ENCODE results near the gene ABCC1.
"Not testable (repeated sequence)": the region's sequence is repeated elsewhere in the genome, so short reads cannot be mapped to it uniquely, and the experiment has no call there.

The ABCC1 gene

GRCh38 chr16:16163571-16163970, 214.2 kb downstream of the ABCC1 start:
- DNase-seq, result no peak

GRCh38 chr16:16164243-16164642, 214.8 kb downstream of the ABCC1 start:
- DNase-seq, result no peak

- DNase-seq, result no peak
These were observed 216.7 kb downstream of the ABCC1 start for GRCh38 chr16:16166085-16166484.

DNA sequence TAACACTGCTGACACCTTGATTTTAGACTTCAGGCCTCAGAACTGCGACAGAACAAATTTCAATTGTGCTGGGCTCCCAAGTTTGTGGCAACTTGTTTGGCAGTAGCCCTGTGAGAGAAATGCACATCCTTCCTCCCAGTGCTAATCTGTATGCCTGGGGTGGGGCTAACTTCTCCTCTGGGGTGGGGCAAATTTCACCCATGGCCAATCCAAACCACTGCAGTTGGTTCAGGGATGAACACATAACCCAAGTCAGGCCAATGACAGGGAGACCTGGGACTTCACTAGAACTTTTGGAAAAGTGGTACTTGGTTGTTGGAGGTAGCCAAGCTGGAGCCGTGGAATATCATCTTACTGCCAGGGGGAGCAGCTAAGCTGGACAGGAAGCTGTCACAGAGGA, 217.5 kb downstream of the ABCC1 start:
- DNase-seq, result no peak

DNA sequence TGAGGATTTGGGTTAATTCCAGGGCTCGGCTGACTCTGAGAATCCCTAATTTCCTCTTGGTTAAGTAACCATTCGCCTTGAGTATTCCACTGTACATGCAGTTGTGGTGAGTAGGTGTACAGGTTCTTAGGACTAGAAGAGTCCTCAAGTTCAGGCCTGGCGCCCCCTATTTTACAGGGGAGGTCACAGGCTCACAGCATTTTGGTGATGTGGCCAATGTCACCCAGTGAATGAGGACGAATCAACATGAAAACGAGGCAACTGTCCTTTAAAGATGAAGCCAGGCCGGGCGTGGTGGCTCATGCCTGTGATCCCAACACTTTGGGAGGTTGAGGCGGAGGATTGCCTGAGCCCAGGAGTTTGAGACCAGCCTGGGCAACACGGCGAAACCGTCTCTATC, 218.5 kb downstream of the ABCC1 start:
- no peak for DNase-seq

DNA sequence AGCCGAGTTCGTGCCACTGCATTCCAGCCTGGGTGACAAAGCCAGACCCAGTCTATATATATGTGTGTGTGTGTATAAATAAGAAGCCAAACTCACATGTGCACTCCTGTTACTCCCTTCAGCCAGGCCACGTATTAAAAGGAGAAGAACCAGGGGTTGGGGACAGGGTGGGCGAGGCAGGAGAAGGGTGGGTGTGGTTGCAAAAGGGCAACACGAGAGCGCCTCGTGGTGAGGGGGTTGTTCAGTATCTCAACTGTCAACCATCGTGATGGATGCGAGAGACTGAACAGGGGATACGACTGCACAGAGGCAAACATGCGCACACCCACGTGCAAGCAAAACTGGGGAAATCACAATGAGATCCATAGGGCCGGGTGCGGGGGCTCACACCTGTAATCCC, 219.0 kb downstream of the ABCC1 start:
- no peak for DNase-seq

DNA sequence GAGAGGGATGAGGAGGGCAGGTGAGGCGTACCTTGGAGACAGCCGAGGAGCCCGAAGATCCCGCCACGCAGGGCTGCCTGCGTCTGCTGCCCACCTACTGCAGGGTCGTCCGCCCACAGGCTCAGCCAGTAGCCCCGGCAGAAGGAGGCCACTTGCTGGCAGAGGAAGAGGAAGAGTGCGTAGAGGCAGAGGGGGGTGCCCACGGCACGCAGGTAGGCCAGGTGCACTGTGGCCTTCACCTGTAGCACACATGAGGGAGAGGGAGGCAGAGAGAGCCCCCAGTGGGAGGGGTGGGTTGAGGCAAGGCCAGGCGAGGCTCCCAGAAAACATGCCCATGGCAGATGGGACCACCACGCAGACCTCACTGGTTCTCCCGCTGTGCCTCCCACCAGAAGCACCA, 220.2 kb downstream of the ABCC1 start:
- DNase-seq, result no peak

GRCh38 chr16:16171332-16171919, 222.0 kb downstream of the ABCC1 start:
- no peak for DNase-seq

DNA sequence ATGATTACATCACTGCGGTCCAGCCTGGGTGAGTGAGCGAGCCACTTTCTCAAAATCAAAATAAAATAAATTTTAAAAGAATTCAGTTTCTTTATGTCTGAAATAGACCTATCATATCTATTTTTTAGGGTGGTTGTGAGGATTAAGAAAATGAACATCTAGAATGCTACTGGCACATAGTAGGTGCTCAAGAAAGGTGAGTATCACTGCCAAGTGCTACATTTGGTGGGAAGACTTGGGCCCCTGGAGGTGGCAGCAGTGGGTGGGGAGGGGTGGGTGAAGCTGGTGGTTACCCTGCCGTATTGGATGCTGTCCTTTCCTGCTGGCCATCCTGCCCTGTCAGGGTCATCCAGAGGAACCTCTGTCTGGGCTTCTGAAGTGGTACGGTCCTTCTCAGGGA, 223.6 kb downstream of the ABCC1 start:
- no peak for DNase-seq

- DNase-seq, result no peak
These were observed 225.9 kb downstream of the ABCC1 start for GRCh38 chr16:16175296-16175695.

DNA sequence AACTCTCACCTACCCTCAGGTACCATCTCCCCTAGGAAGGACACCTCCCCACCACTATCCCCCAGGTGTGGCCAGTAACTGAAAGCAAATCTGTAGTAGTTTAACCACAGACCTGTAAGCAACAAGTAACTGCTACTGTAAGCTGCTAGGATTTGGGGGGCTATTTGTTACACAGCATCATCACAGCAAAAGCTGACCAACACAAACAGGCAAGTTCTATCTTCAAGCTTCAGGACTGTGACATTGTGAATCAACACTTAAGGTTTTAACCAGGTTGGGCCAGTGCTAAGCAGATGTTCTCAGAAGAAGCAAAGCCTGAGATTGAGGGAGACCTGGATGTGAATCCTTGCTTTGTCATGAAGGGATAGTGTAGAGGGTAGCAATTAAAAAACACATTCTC, 226.9 kb downstream of the ABCC1 start:
- no peak for DNase-seq

DNA sequence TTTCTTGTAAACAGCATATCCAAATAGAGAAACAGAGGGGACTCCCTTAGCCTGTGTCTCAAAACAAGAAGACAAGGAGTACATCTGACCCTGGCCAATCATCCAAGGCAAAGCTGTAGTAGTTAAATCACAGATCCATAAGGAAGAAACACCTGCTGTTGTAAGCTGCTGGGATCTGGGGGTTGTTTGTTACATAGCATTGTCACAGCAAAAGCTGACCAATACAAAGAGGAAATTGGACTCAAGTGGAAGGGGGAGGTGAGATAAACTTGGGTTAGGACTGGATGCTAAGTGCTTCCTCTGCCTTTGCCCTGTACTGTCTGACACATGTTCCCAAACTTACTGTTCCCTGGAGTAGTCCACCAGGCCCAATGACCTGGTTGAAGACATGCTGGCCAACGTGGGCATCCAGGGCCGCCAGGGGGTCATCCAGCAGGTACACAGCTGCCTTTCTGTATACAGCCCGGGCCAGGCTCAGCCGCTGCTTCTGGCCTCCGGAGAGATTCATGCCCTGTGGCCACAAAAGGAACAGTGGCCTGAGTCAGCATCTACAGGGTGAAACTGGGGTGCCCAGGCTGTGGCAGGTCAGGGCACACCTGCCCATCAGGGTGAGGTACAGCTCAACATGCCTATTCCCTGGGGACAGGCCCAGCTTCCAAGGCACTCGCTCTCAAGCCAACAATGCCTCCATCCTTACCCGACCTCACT, 229.2 kb downstream of the ABCC1 start:
- no peak for DNase-seq

GRCh38 chr16:16181748-16182147, 232.3 kb downstream of the ABCC1 start:
- not testable (repeated sequence) for DNase-seq

DNA sequence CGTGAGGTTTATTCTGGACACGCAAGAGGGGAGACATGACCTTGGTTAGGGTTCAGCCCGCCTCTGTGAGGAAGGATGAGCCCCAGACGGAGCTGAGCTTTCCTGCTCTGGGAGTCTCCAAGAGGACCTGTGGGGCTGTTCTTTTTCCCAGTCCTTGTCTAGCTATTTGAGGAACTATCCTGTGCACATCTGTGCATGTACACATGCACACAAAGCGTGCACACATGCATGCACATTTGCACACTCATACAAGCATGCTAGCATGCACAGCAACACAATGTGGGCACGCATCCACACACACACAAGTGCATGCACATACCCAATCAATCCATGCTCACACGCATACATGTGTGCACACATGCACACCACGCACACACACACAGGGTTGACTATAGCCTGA, 233.5 kb downstream of the ABCC1 start:
- DNase-seq, result no peak

- DNase-seq, result no peak
These were observed 234.1 kb downstream of the ABCC1 start for GRCh38 chr16:16183562-16183961.

- DNase-seq, result no peak
These were observed 235.2 kb downstream of the ABCC1 start for GRCh38 chr16:16184594-16184993.

DNA sequence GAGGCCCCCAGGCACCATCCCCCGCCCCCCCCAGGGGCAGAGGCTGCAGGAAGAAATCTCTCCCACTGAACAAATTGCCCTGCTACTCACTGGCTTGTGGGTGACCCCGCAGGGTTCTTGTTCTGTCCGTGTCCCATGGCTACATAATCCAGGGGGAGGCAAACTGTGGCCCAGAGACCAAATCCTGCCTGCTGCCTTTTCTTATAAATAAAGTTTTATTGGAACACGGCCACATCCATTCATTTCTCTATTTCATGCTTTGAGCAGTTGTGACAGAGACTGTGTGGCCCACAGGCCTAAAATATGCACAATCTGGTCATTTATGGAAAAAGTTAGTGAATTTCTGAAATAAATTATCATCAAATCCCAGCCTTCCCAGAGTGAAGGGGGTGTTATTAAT, 235.7 kb downstream of the ABCC1 start:
- no peak for DNase-seq

DNA sequence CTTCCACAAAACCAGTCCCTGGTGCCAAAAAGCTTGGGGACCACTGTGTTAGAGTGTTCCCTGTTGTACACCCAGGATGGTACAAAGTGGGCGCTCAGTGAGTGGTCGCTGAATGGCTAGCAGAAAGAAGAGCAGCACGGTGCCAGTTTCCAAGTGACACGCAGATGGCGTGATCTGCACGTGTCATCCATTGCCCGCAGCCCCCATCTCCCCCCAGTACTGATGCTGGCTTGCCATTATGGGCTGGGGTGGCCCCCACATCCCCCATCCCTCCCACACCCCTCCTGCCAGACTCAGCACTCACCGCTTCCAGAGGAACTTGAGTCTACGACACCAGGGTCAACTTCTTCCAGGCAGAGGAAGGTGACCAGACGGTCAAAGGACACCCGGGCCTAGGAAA, 237.4 kb downstream of the ABCC1 start:
- no peak for DNase-seq

- DNase-seq, result no peak
These were observed 239.4 kb downstream of the ABCC1 start for GRCh38 chr16:16188827-16189226.

DNA sequence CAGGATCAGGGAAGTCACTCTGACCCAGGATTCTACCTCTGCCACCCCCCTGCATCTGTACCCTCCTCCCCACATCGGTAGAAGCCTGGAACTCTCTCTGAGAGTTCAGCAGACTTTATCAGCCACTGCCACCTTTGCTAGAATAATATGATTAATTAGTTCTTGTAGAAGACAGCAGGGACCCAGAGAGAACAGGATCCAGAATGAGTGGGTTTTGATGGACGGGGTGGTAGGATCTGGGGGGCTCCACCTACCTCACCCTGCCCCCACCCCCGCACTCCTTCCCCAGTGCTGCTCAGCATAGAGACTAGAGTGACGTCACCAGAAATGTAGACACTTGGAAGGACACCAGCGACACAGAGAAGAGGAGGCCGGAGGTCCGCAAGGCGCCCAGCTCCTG, 240.4 kb downstream of the ABCC1 start:
- no peak for DNase-seq

DNA sequence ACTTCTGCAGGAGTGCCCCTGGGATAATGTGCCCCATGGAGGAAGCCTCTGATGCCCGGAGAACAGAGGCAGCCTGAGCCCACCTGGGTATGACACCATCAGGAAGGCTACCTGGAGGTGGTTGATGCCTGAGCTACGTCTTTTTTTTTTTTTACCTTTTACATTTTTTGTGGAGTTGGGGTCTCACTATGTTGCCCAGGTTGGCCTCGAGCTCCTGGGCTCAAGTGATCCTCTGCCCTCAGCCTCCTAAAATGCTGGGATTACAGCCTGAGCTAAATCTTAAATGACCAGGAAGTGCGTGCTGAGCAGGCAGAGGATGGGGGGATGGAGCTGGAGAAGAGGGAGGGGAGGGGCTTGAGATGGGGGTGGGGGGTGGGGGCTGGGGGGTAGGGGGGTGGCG, 241.1 kb downstream of the ABCC1 start:
- DNase-seq, result no peak

- not testable (repeated sequence) for DNase-seq
These were observed 241.6 kb downstream of the ABCC1 start for GRCh38 chr16:16190966-16191365.

DNA sequence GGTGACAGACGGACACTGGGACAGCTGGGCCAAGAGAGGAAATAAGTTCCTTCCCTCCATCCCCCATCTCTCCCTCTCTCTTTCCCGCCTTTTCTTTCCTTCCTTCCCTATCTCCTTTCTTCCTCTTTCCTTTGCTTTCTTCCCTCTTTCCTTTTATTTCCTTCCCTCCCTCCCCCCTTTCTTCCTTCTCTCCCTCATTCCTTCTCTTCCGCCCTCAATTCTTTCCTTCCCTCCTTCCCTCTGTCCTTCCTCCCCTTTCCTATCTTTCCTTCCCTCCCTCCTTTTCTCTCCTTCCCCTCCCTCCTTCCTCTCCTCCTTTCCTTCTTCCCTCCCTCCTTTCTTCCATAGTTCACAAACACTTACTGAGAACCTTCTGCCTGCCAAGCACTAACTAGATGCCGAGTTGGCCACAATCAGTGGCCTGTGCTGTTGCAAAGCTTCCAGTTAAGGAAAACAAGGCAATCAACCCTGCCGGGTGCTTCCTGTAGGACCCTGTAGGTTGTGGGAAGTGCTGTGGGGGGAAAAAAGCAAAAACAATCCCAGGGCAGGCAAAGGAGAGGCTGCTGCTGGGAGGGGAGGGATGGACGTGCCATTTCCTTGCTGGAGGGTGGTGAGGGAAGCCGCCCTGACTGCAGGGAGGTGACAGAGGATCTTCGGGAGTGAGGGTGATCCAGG, 242.2 kb downstream of the ABCC1 start:
- no peak for DNase-seq

All from stimulated activated CD4-positive, alpha-beta T cell treated with anti-CD3 and anti-CD28 coated beads, Interleukin-4, amount 100 ng/mL, for 24 hours (primary cell).